ENCODE data around the gene IER5L. TPM values are rescaled to one million over a fixed set of nuclear protein-coding genes. Genes with fewer than 3 reads are reported as not detected.

The IER5L gene
- total RNA-seq, 4 donors from 2014 or later = 4.7 to 10.6 (median 7.7) TPM

DNA sequence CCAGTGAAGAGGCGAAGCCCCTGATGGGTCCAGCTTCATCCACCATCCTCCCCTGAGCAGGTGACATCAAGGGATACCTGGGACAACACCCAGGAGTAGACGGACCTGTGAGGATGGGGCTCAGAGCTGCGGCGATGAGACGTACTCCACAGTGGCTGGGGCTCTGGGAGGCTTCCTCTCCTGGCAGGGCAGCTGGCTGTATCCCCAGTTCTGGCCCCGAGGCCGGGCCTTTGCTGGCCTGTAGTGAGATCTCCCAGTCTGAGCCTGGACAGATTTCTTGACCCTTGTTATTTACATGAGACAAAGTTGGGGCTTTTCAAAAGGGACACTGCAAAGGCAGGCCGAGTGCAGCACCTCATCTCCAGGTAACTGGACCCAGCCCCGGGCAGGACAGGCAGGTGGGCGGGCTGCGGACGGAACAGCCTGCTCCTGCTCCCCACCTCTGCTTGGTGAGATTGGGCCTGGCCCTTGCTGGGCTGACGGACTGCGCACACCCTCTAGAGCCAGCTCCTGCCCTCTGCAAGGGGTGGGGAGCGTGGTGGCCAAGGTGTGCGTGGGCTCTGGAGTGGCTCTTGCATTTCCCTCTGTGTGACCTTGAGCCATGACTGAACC lies 23.1 kb downstream of the IER5L start:
- TF ChIP-seq, protein P1, sequence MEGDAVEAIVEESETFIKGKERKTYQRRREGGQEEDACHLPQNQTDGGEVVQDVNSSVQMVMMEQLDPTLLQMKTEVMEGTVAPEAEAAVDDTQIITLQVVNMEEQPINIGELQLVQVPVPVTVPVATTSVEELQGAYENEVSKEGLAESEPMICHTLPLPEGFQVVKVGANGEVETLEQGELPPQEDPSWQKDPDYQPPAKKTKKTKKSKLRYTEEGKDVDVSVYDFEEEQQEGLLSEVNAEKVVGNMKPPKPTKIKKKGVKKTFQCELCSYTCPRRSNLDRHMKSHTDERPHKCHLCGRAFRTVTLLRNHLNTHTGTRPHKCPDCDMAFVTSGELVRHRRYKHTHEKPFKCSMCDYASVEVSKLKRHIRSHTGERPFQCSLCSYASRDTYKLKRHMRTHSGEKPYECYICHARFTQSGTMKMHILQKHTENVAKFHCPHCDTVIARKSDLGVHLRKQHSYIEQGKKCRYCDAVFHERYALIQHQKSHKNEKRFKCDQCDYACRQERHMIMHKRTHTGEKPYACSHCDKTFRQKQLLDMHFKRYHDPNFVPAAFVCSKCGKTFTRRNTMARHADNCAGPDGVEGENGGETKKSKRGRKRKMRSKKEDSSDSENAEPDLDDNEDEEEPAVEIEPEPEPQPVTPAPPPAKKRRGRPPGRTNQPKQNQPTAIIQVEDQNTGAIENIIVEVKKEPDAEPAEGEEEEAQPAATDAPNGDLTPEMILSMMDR (IDR thresholded peaks at IDR 0.05; ENCODE audit: low read depth) = no peak

GRCh38 chr9:129151469-129151868 lies 26.6 kb downstream of the IER5L start:
- TF ChIP-seq, protein P1 (IDR thresholded peaks at IDR 0.05; ENCODE audit: low read depth) = no peak

DNA sequence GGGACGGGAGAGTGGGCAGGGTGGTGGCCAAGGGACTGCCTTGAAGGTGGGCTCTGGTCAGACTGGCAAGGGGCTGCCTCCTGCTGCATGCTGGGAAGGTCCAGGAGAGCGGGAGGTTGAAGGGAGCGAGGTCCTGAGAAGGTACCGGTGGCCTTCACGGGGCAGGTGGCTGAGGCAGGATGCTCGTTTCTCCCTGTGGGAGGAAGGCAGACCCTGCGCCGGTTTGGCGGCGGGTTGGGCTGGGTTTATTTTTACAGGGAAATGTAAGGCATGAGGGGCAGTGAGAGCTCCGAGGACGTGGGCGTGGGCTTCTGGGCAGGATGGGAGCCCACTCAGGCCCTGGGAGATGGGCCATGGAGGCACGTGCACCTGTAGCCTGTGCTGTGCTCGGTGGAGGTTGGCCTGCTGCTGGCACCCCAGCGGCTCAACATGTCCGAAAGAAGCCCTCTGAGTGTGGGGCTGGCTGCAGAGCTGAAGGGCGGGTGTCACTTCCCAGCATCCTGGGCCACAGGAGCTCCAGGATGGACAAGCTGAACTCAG lies 27.3 kb downstream of the IER5L start:
- TF ChIP-seq, protein P1 (IDR thresholded peaks at IDR 0.05; ENCODE audit: low read depth) = no peak

GRCh38 chr9:129150122-129150521 lies 27.9 kb downstream of the IER5L start:
- TF ChIP-seq, protein P1 (IDR thresholded peaks at IDR 0.05; ENCODE audit: low read depth) = no peak

- TF ChIP-seq, protein P1 (IDR thresholded peaks at IDR 0.05; ENCODE audit: low read depth) = no peak
Observed at GRCh38 chr9:129149442-129149841, 28.6 kb downstream of the IER5L start.

GRCh38 chr9:129148463-129149204 lies 29.4 kb downstream of the IER5L start:
- TF ChIP-seq, protein P1 (IDR thresholded peaks at IDR 0.05; ENCODE audit: low read depth) = no peak

DNA sequence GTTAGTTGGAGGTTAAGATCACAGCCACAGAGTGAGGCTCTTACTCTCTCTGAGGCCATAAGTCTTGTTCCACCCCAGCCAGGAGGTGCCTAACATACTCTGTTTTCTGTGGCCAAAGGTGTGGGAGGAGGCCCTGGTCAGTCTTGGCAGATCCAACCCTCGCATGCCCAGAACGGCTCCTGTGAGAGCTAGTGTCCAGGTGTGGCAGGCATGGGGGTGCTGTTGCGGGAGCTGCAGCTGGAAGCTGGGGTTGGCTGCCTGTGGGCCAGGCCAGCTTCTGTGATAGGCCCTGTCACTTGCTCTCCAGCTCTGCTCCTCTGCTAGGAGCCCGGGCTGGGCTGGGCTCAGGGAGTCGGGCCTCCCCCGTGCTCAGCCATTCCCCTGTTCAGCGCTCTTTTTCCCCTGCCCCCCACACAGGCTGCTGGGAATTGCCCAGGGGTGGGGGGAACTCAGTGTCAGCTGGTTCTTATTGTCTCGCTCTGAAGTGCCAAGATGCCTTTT lies 31.6 kb downstream of the IER5L start:
- TF ChIP-seq, protein P1 (IDR thresholded peaks at IDR 0.05; ENCODE audit: low read depth) = no peak

Data from subcutaneous adipose tissue (tissue), 4 donors.